Spleen (tissue), 11 donors: ENCODE data around the gene PTPN13. TPM values are rescaled to one million over a fixed set of nuclear protein-coding genes. Genes with fewer than 3 reads are reported as not detected.

ENCODE experiments used
- DNase-seq: peaks from one replicate; pipeline ENCODE4 v3.0.0-alpha.2; 2020
- H3K27ac ChIP-seq, 8 donors: fragments of 200-600 bp; sonication (generic) in 7 of 8; 1 replicate in 4 of 8; 2 replicates in 4 of 8; pipeline versions ENCODE4 v1.5.0 to v1.8.0; 2016 to 2021; ENCODE audit warnings: inconsistent platforms in 4 of 8, mild to moderate bottlenecking in 4 of 8, moderate library complexity in 1 of 8
- H3K27me3 ChIP-seq, 7 donors: fragments of 200-600 bp; sonication (generic) in 6 of 7; replicated peaks in 1 of 7; 1 replicate in 4 of 7; 2 replicates in 3 of 7; pipeline versions ENCODE4 v1.5.0 to v1.8.0; 2016 to 2021; ENCODE audit warnings: inconsistent platforms in 3 of 7, mild to moderate bottlenecking in 1 of 7
- H3K36me3 ChIP-seq, 6 donors: fragments of 200-600 bp; sonication (generic) in 5 of 6; 1 replicate in 4 of 6; 2 replicates in 2 of 6; pipeline versions ENCODE4 v1.5.0 to v1.8.0; 2016 to 2021; ENCODE audit warnings: inconsistent platforms in 2 of 6
- H3K4me1 ChIP-seq, 6 donors: fragments of 200-600 bp; sonication (generic) in 5 of 6; 1 replicate in 3 of 6; 2 replicates in 3 of 6; pipeline versions ENCODE4 v1.5.0 to v1.8.0; 2016 to 2021; ENCODE audit warnings: inconsistent platforms in 3 of 6
- H3K4me3 ChIP-seq, 8 donors: fragments of 200-600 bp; sonication (generic) in 7 of 8; 1 replicate in 4 of 8; 2 replicates in 4 of 8; pipeline versions ENCODE4 v1.5.0 to v1.8.0; 2016 to 2021; ENCODE audit warnings: inconsistent platforms in 4 of 8, mild to moderate bottlenecking in 4 of 8, moderate library complexity in 2 of 8
- H3K9me3 ChIP-seq, 8 donors: fragments of 200-600 bp; sonication (generic) in 7 of 8; 1 replicate in 4 of 8; 2 replicates in 4 of 8; pipeline versions ENCODE4 v1.5.0 to v1.8.0; 2016 to 2021; ENCODE audit warnings: inconsistent platforms in 4 of 8
- POLR2A ChIP-seq, 3 donors: fragments of 450-650 bp; IDR thresholded peaks; one replicate each; pipeline ENCODE4 v1.5.1; 2017; ENCODE audit warnings: antibody characterized with exemption in 3 of 3, mild to moderate bottlenecking in 1 of 3
- POLR2AphosphoS5 ChIP-seq, 3 donors: sonication (generic); formaldehyde crosslinking; IDR thresholded peaks; one replicate each; pipeline ENCODE4 v1.5.1; 2017; ENCODE audit warnings: antibody characterized with exemption in 3 of 3
- WGBS, 5 donors: extraction: QIAGEN DNeasy Blood & Tissue Kit in 3 of 5; methylation state at CpG; one replicate each; pipeline versions ENCODE4 v1.1.5 to v1.1.7; 2013 to 2018; 5-methylcytosine and 5-hydroxymethylcytosine counted together
- intact Hi-C: fragments of 100-400 bp; cut with DNase I; formaldehyde crosslinking; loops from one replicate; pipeline ENCODE4 v1.15.0; 2023; ENCODE audit warnings: low total_unique reads
- polyA plus RNA-seq, 3 donors: library from polyadenylated mRNA; stranded (reverse); fragments of 200-250 nt; gene quantifications; one replicate each; pipeline ENCODE4 v1.2.1, GENCODE V29; 2013
- total RNA-seq, 7 donors: library from RNA; depleted of rRNA in 3 of 7; stranded (reverse); fragments of >200 nt in 3 of 7; fragmentation: NEBNext Ultra II Directional in 4 of 7; extraction: Animal tissue kit (Norgen Biotek cat#: 25700) in 4 of 7; gene quantifications; one replicate each; pipeline versions ENCODE4 v1.1.0 to v1.2.1, GENCODE V29; 2016 to 2021
- TF ChIP-seq, protein P1 (sequence below), 11 experiments: fragments of 200-600 bp in 7 of 11; fragments of 450-650 bp in 4 of 11; sonication (generic) in 4 of 11; IDR thresholded peaks in 8 of 11; conservative IDR thresholded peaks in 3 of 11; 1 replicate in 7 of 11; 2 replicates in 4 of 11; pipeline versions ENCODE4 v1.4.0 to v1.8.0; 2016 to 2021; ENCODE audit warnings: antibody characterized with exemption in 11 of 11, inconsistent platforms in 4 of 11, mild to moderate bottlenecking in 1 of 11
- donor health status: healthy with polysubstance abuse.
- donor health status: DM: no; HTN: no; CAD: no; lungs with moderate emphysema.
- donor health status: DM: no; HTN: no; CAD: no.
- donor health status: Bipolar disorder and iron deficiency.
- donor health status: healthy.
- donor health status: DM: no; HTN: no; CAD: no.
- donor health status: DM: yes; HTN: yes; CAD: no.

The PTPN13 gene
- total and polyA plus RNA-seq, 10 donors: 0.57 to 20.1 (median 10.5) TPM

DNA sequence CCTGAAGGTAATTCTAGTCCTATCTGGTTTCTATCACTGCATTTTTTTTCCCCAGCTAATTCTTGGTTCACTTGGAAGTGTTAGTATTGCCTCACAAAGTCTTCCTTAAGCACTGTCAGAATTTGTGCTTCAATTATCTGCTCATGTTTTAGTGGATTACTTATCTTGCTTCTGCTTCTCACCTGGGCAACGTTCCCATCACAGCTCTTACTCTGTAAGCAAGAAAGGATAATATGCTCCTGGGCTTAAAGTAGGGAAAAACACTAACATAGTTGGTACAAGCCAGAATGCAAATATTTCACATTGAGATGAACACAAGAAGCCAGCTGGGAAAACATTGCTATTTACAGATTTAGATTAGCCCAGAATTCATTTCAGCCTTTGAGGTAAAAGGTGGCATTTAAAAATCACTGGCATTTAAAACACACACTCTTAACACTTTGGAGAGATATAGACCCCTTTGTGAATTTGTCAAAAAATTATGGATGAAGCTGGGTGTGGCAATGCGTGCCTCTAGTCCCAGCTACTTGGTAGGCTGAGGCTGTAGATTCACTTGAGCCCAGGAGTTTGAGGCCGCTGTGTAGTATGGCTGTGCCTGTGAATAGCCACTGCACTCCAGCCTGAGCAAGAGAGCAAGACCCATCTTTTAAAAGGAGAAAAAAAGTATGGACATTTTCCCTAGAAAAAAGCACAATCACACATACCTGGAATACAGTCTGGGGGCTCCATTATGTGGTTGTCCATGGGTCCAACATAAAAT, 6.6 kb upstream of the PTPN13 start:
- intact Hi-C loops: no loop called here
- no peak for DNase-seq
- Histone ChIP-seq H3K4me1 (peaks cover 0 to 17% (median 3%) of the 10 kb centered on the region in 6 donors), H3K9me3 (no peaks in the 10 kb centered on the region), H3K36me3 (no peaks in the 10 kb centered on the region), H3K27me3 (peaks cover 0 to under 1% (median 0%) of the 10 kb centered on the region in 7 donors), H3K27ac (no peak overlapping the region), H3K4me3 (no peak overlapping the region)
- no peak for TF ChIP-seq POLR2A (IDR thresholded peaks at IDR 0.05)
- TF ChIP-seq POLR2AphosphoS5 (IDR thresholded peaks at IDR 0.05): no peak
- TF ChIP-seq, protein P1, sequence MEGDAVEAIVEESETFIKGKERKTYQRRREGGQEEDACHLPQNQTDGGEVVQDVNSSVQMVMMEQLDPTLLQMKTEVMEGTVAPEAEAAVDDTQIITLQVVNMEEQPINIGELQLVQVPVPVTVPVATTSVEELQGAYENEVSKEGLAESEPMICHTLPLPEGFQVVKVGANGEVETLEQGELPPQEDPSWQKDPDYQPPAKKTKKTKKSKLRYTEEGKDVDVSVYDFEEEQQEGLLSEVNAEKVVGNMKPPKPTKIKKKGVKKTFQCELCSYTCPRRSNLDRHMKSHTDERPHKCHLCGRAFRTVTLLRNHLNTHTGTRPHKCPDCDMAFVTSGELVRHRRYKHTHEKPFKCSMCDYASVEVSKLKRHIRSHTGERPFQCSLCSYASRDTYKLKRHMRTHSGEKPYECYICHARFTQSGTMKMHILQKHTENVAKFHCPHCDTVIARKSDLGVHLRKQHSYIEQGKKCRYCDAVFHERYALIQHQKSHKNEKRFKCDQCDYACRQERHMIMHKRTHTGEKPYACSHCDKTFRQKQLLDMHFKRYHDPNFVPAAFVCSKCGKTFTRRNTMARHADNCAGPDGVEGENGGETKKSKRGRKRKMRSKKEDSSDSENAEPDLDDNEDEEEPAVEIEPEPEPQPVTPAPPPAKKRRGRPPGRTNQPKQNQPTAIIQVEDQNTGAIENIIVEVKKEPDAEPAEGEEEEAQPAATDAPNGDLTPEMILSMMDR (IDR thresholded peaks at IDR 0.05 in 8 of 11, conservative IDR thresholded peaks at IDR 0.05 in 3 of 11): no peak
- 80 to 91% (median 83%) methylated on average over 3 of the region's 3 CpGs for WGBS, 5 donors

DNA sequence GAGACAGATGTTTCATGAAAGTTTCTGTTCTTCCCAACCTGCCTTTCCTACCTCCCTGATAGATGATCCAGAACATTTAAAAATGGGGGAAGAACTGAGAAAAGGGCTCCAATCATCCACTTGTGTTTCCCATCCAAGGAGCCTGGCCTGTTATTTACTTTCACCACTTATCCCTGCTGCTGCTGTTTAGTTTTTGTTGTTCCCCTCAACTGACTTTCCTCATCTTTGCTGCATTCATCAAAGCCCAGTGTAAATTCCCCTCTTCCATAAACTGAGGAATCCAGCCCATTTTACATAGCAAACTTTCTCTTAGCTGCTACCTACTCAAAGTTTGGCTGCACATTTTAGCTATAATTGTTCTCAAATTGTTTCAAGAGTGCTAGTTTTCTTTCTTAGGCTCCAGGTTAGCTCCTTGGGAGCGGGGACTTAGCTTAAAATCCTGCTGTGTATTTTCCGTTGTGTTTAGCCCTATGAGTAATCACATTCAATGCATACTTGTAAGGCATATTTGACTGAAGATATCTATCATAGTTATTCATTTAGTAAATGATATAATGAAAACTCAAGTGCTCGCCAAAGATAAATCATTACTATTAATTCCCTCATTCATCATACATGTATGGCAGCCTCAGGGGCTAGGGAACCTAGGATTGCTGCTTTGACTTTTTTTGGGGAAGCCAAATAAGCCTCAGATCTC, 1.4 kb upstream of the PTPN13 start:
- peaks cover 0 to 51% (median 15%) of the 10 kb centered on the region in 7 donors for H3K27me3 ChIP-seq
- no peak overlapping the region for H3K27ac ChIP-seq
- 86 to 97% (median 93%) methylated on average over 3 of the region's 3 CpGs for WGBS, 5 donors
- DNase-seq: no peak
- TF ChIP-seq, protein P1 (IDR thresholded peaks at IDR 0.05 in 8 of 11, conservative IDR thresholded peaks at IDR 0.05 in 3 of 11): no peak
- TF ChIP-seq POLR2AphosphoS5 (IDR thresholded peaks at IDR 0.05) (no peak), POLR2A (IDR thresholded peaks at IDR 0.05) (no peak)
- intact Hi-C loops: no loop called here
- H3K4me3 ChIP-seq: no peak overlapping the region
- H3K36me3 ChIP-seq: no peaks in the 10 kb centered on the region
- H3K9me3 ChIP-seq: no peaks in the 10 kb centered on the region
- peaks cover 3 to 34% (median 21%) of the 10 kb centered on the region in 6 donors for H3K4me1 ChIP-seq

GRCh38 chr4:86594559-86595425, 677 bp downstream of the PTPN13 start:
- peaks cover 3 to 34% (median 21%) of the 10 kb centered on the region in 6 donors for H3K4me1 ChIP-seq
- no peak for TF ChIP-seq POLR2AphosphoS5 (IDR thresholded peaks at IDR 0.05)
- TF ChIP-seq, protein P1 (IDR thresholded peaks at IDR 0.05 in 8 of 11, conservative IDR thresholded peaks at IDR 0.05 in 3 of 11): no peak
- no peak for TF ChIP-seq POLR2A (IDR thresholded peaks at IDR 0.05)
- no peaks in the 10 kb centered on the region for H3K36me3 ChIP-seq
- intact Hi-C loops: no loop called here
- DNase-seq: peak; percentile 82
- H3K27ac ChIP-seq: peak overlapping the region; percentile 64 to 91 (median 72)
- WGBS, 5 donors: 1 to 2% (median 2%) methylated on average over 40 to 47 of the region's 47 CpGs
- peaks cover 0 to 60% (median 15%) of the 10 kb centered on the region in 7 donors for H3K27me3 ChIP-seq
- no peaks in the 10 kb centered on the region for H3K9me3 ChIP-seq
- H3K4me3 ChIP-seq: peak overlapping the region; percentile 40 to 77 (median 58)
